ENCODE results near the gene PPP1R15B. TPM values are rescaled to one million over a fixed set of nuclear protein-coding genes. Genes with fewer than 3 reads are reported as not detected.

Gene PPP1R15B
- 100 to 1,000 TPM in 2 of 4 donors, 10 to 100 TPM in 2; 62.3 to 238 (median 124) TPM for total RNA-seq

GRCh38 chr1:204411451-204412204 is at the start of gene PPP1R15B:
Gene PPP1R15B (minus strand): TSS chr1:204411817. CDS start chr1:204411411, 406 bp downstream.
- ATAC-seq (ENCODE audit: low FRiP score) = peak; percentile 90
- DNase-seq (ENCODE audit: low spot score) = peak; percentile 75

GRCh38 chr1:204460346-204460745 is 48.7 kb upstream of the PPP1R15B start:
- DNase-seq (ENCODE audit: low spot score) (no peak), ATAC-seq (ENCODE audit: low FRiP score) (no peak)
- TF ChIP-seq CTCF (IDR thresholded peaks at IDR 0.05) = no peak

More at GRCh38 chr1:204411451-204412204, at the start of gene PPP1R15B:
- no peak for TF ChIP-seq CTCF (IDR thresholded peaks at IDR 0.05)

- TF ChIP-seq CTCF (IDR thresholded peaks at IDR 0.05) = no peak
- ATAC-seq (ENCODE audit: low FRiP score) = no peak
- no peak for DNase-seq (ENCODE audit: low spot score)
Observed at GRCh38 chr1:204459706-204460105, 48.1 kb upstream of the PPP1R15B start.

- no peak for ATAC-seq (ENCODE audit: low FRiP score)
- TF ChIP-seq CTCF (IDR thresholded peaks at IDR 0.05) = no peak
- no peak for DNase-seq (ENCODE audit: low spot score)
Observed at GRCh38 chr1:204457666-204458065, 46.0 kb upstream of the PPP1R15B start.

GRCh38 chr1:204456826-204457442 is 45.3 kb upstream of the PPP1R15B start:
- DNase-seq (ENCODE audit: low spot score) (no peak), ATAC-seq (ENCODE audit: low FRiP score) (no peak)

GRCh38 chr1:204455831-204456145 is 44.2 kb upstream of the PPP1R15B start:
- DNase-seq (ENCODE audit: low spot score) = no peak
- no peak for TF ChIP-seq CTCF (IDR thresholded peaks at IDR 0.05)
- no peak for ATAC-seq (ENCODE audit: low FRiP score)

More at GRCh38 chr1:204456826-204457442, 45.3 kb upstream of the PPP1R15B start:
- TF ChIP-seq CTCF (IDR thresholded peaks at IDR 0.05) = no peak
